Muscle layer of duodenum (tissue), 2 donors: ENCODE data around the gene IGF2R.
"Not testable (repeated sequence)": the region's sequence is repeated elsewhere in the genome, so short reads cannot be mapped to it uniquely, and the experiment has no call there.

Experiments
- H3K27ac ChIP-seq: one replicate; pipeline ENCODE4 v1.7.0; 2013; ENCODE audit warnings: mild to moderate bottlenecking, low read length
- H3K27me3 ChIP-seq: one replicate; pipeline ENCODE4 v1.7.0; 2013; ENCODE audit warnings: low read depth, mild to moderate bottlenecking, control low read depth, low read length
- H3K36me3 ChIP-seq, 2 donors: one replicate each; pipeline ENCODE4 v1.7.0; 2013; ENCODE audit warnings: low read length in 2 of 2, control low read depth in 1 of 2, mild to moderate bottlenecking in 1 of 2; ENCODE audit not compliant: insufficient read depth in 2 of 2, control insufficient read depth in 1 of 2
- H3K4me1 ChIP-seq, 2 donors: one replicate each; pipeline ENCODE4 v1.7.0; 2013; ENCODE audit warnings: low read length in 2 of 2, mild to moderate bottlenecking in 2 of 2, control low read depth in 1 of 2, moderate library complexity in 1 of 2; ENCODE audit not compliant: insufficient read depth in 2 of 2, control insufficient read depth in 1 of 2
- H3K4me3 ChIP-seq, 2 donors: one replicate each; pipeline ENCODE4 v1.7.0; 2013; ENCODE audit warnings: low read length in 2 of 2, low read depth in 1 of 2, mild to moderate bottlenecking in 1 of 2
- H3K9me3 ChIP-seq, 2 donors: one replicate each; pipeline ENCODE4 v1.7.0; 2013; ENCODE audit warnings: low read length in 2 of 2, control low read depth in 1 of 2, mild to moderate bottlenecking in 1 of 2; ENCODE audit not compliant: control insufficient read depth in 1 of 2
- donor health status: healthy.

IGF2R gene

GRCh38 chr6:160131636-160132296, 162.9 kb downstream of the IGF2R start:
- H3K27ac ChIP-seq: no peak overlapping the region
- H3K4me1 ChIP-seq: no peaks in the 10 kb centered on the region
- no peaks in the 10 kb centered on the region for H3K36me3 ChIP-seq
- no peaks in the 10 kb centered on the region for H3K9me3 ChIP-seq
- H3K4me3 ChIP-seq: no peak overlapping the region
- H3K27me3 ChIP-seq: no peaks in the 10 kb centered on the region

- Histone ChIP-seq H3K4me3 (no peak overlapping the region), H3K27ac (no peak overlapping the region), H3K36me3 (no peaks in the 10 kb centered on the region), H3K27me3 (no peaks in the 10 kb centered on the region), H3K9me3 (no peaks in the 10 kb centered on the region), H3K4me1 (no peaks in the 10 kb centered on the region)
Observed at GRCh38 chr6:160132297-160132637, 163.4 kb downstream of the IGF2R start.

GRCh38 chr6:160132776-160133338, 164.0 kb downstream of the IGF2R start:
- Histone ChIP-seq H3K27ac (no peak overlapping the region), H3K4me3 (no peak overlapping the region), H3K9me3 (no peaks in the 10 kb centered on the region), H3K27me3 (no peaks in the 10 kb centered on the region), H3K36me3 (no peaks in the 10 kb centered on the region), H3K4me1 (no peaks in the 10 kb centered on the region)

- Histone ChIP-seq H3K9me3 (no peaks in the 10 kb centered on the region), H3K27ac (no peak overlapping the region), H3K27me3 (no peaks in the 10 kb centered on the region), H3K4me3 (no peak overlapping the region), H3K36me3 (no peaks in the 10 kb centered on the region), H3K4me1 (no peaks in the 10 kb centered on the region)
Observed at GRCh38 chr6:160133441-160134336, 164.8 kb downstream of the IGF2R start.

- H3K27ac ChIP-seq, H3K4me1 ChIP-seq, H3K36me3 ChIP-seq, H3K27me3 ChIP-seq, H3K4me3 ChIP-seq, H3K9me3 ChIP-seq: not testable (repeated sequence)
Observed at GRCh38 chr6:160134337-160134751, 165.5 kb downstream of the IGF2R start.

GRCh38 chr6:160134779-160135547, 166.1 kb downstream of the IGF2R start:
- Histone ChIP-seq H3K9me3 (no peaks in the 10 kb centered on the region), H3K27me3 (no peaks in the 10 kb centered on the region), H3K4me3 (no peak overlapping the region), H3K36me3 (no peaks in the 10 kb centered on the region), H3K4me1 (no peaks in the 10 kb centered on the region), H3K27ac (no peak overlapping the region)

- no peaks in the 10 kb centered on the region for H3K9me3 ChIP-seq
- H3K27ac ChIP-seq: no peak overlapping the region
- no peaks in the 10 kb centered on the region for H3K36me3 ChIP-seq
- no peaks in the 10 kb centered on the region for H3K4me1 ChIP-seq
- H3K27me3 ChIP-seq: no peaks in the 10 kb centered on the region
- H3K4me3 ChIP-seq: no peak overlapping the region
Observed at GRCh38 chr6:160135907-160136655, 167.2 kb downstream of the IGF2R start.

GRCh38 chr6:160137130-160137988, 168.5 kb downstream of the IGF2R start:
- H3K36me3 ChIP-seq: no peaks in the 10 kb centered on the region
- no peaks in the 10 kb centered on the region for H3K4me1 ChIP-seq
- no peak overlapping the region for H3K4me3 ChIP-seq
- no peaks in the 10 kb centered on the region for H3K9me3 ChIP-seq
- H3K27me3 ChIP-seq: no peaks in the 10 kb centered on the region
- H3K27ac ChIP-seq: no peak overlapping the region

- Histone ChIP-seq H3K27me3 (no peaks in the 10 kb centered on the region), H3K4me3 (no peak overlapping the region), H3K4me1 (no peaks in the 10 kb centered on the region), H3K9me3 (no peaks in the 10 kb centered on the region), H3K36me3 (no peaks in the 10 kb centered on the region), H3K27ac (no peak overlapping the region)
Observed at GRCh38 chr6:160137989-160138835, 169.3 kb downstream of the IGF2R start.
